Gastroesophageal sphincter (tissue), 4 donors: ENCODE measurements around the gene RASL10A. TPM values are rescaled to one million over a fixed set of nuclear protein-coding genes. Genes with fewer than 3 reads are reported as not detected.

ENCODE experiments used
- ATAC-seq: fragments of 150-250 bp; one replicate; pipeline ENCODE4 v1.9.1; 2016; ENCODE audit warnings: mild to moderate bottlenecking, moderate library complexity
- H3K27ac ChIP-seq, 4 donors: fragments of 200-600 bp; sonication (generic) in 3 of 4; 1 replicate in 3 of 4; 2 replicates in 1 of 4; pipeline ENCODE4 v1.5.1; 2016 to 2019
- H3K27me3 ChIP-seq: fragments of 200-600 bp; sonication (generic); one replicate; pipeline ENCODE4 v1.5.1; 2019
- H3K36me3 ChIP-seq, 2 donors: fragments of 200-600 bp; sonication (generic); one replicate each; pipeline ENCODE4 v1.5.1; 2019; ENCODE audit warnings: control low read depth in 1 of 2
- H3K4me1 ChIP-seq, 3 donors: fragments of 200-600 bp; sonication (generic); 1 replicate in 2 of 3; 2 replicates in 1 of 3; pipeline ENCODE4 v1.5.1; 2016 to 2019; ENCODE audit warnings: control low read depth in 2 of 3
- H3K4me3 ChIP-seq, 2 donors: fragments of 200-600 bp; sonication (generic); one replicate each; pipeline ENCODE4 v1.5.1; 2019; ENCODE audit warnings: mild to moderate bottlenecking in 1 of 2, moderate library complexity in 1 of 2
- H3K9me3 ChIP-seq, 3 donors: fragments of 200-600 bp; sonication (generic); one replicate each; pipeline ENCODE4 v1.5.1; 2017 to 2019; ENCODE audit warnings: control low read depth in 2 of 3
- EP300 ChIP-seq: sonication (generic); formaldehyde crosslinking; IDR thresholded peaks from one replicate; pipeline ENCODE4 v1.6.1; 2017; ENCODE audit warnings: antibody characterized with exemption, mild to moderate bottlenecking
- POLR2A ChIP-seq, 2 donors: fragments of 450-650 bp; IDR thresholded peaks; one replicate each; pipeline ENCODE4 v1.6.1; 2017; ENCODE audit warnings: antibody characterized with exemption in 2 of 2, mild to moderate bottlenecking in 2 of 2, moderate library complexity in 1 of 2
- POLR2AphosphoS5 ChIP-seq: sonication (generic); formaldehyde crosslinking; IDR thresholded peaks from one replicate; pipeline ENCODE4 v1.6.1; 2017; ENCODE audit warnings: antibody characterized with exemption
- WGBS, 2 donors: methylation state at CpG; one replicate each; pipeline ENCODE4 v1.1.5; 2018; ENCODE audit warnings: low coverage in 1 of 2; 5-methylcytosine and 5-hydroxymethylcytosine counted together
- total RNA-seq, 4 donors: library from RNA; depleted of rRNA; stranded (reverse); fragments of >200 nt; gene quantifications; one replicate each; pipeline ENCODE4 v1.1.0, GENCODE V29; 2016
- TF ChIP-seq, protein P1 (sequence below), 4 experiments: fragments of 200-600 bp in 2 of 4; fragments of 450-650 bp in 2 of 4; sonication (generic) in 1 of 4; IDR thresholded peaks; one replicate each; pipeline ENCODE4 v1.5.1; 2017 to 2019; ENCODE audit warnings: antibody characterized with exemption in 4 of 4, mild to moderate bottlenecking in 2 of 4, moderate library complexity in 2 of 4

RASL10A gene
- total RNA-seq, 4 donors from 2014 or later = 0.40 to 0.73 (median 0.72) TPM; not detected in 1

- Histone ChIP-seq H3K36me3 (peaks cover 8 to 100% of the 10 kb centered on the region in 2 donors), H3K4me1 (peaks cover 0 to 37% (median 0%) of the 10 kb centered on the region in 3 donors), H3K27ac (no peak overlapping the region), H3K27me3 (no peaks in the 10 kb centered on the region), H3K4me3 (no peak overlapping the region), H3K9me3 (no peaks in the 10 kb centered on the region)
- TF ChIP-seq EP300 (no peak), POLR2A (IDR thresholded peaks at IDR 0.05) (no peak), POLR2AphosphoS5 (no peak)
- TF ChIP-seq, protein P1, sequence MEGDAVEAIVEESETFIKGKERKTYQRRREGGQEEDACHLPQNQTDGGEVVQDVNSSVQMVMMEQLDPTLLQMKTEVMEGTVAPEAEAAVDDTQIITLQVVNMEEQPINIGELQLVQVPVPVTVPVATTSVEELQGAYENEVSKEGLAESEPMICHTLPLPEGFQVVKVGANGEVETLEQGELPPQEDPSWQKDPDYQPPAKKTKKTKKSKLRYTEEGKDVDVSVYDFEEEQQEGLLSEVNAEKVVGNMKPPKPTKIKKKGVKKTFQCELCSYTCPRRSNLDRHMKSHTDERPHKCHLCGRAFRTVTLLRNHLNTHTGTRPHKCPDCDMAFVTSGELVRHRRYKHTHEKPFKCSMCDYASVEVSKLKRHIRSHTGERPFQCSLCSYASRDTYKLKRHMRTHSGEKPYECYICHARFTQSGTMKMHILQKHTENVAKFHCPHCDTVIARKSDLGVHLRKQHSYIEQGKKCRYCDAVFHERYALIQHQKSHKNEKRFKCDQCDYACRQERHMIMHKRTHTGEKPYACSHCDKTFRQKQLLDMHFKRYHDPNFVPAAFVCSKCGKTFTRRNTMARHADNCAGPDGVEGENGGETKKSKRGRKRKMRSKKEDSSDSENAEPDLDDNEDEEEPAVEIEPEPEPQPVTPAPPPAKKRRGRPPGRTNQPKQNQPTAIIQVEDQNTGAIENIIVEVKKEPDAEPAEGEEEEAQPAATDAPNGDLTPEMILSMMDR (IDR thresholded peaks at IDR 0.05) = no peak
- WGBS, 2 donors = 46 to 49% methylated on average over 4 to 5 of the region's 5 CpGs
- ATAC-seq = no peak
Measured at GRCh38 chr22:29290061-29290460, 25.4 kb downstream of the RASL10A start.

DNA sequence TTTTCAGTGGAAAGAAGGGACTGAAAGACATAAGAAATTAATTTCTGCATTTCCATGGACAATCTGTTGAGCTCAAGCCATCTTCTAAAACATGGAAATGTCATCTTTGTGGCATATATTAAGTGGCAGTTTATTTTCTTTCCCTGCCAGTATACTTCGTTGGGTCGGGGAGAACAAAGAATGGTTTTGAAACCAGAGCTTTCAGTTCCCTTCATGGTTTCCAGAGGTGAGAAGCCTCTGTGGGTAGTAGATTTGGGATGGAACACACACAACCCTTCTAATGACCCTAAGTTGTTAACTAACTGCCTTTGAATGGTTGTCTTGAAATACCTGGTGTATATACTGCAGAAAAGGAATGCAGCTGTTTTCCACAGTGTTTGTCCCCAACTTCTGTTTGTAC is 26.7 kb downstream of the RASL10A start:
- H3K9me3 ChIP-seq = no peaks in the 10 kb centered on the region
- peaks cover 8 to 100% of the 10 kb centered on the region in 2 donors for H3K36me3 ChIP-seq
- WGBS, 2 donors = 25 to 32% methylated on average over 2 of the region's 2 CpGs
- no peak overlapping the region for H3K4me3 ChIP-seq
- H3K27me3 ChIP-seq = no peaks in the 10 kb centered on the region
- TF ChIP-seq, protein P1 (IDR thresholded peaks at IDR 0.05) = no peak
- no peak for TF ChIP-seq POLR2AphosphoS5
- no peak for ATAC-seq
- no peak overlapping the region for H3K27ac ChIP-seq
- H3K4me1 ChIP-seq = peaks cover 0 to 37% (median 0%) of the 10 kb centered on the region in 3 donors

- 90 to 100% methylated on average over 1 to 2 of the region's 3 CpGs for WGBS, 2 donors
- Histone ChIP-seq H3K27ac (no peak overlapping the region), H3K27me3 (no peaks in the 10 kb centered on the region), H3K9me3 (no peaks in the 10 kb centered on the region), H3K4me3 (no peak overlapping the region), H3K4me1 (peaks cover 0 to 12% (median 0%) of the 10 kb centered on the region in 3 donors), H3K36me3 (peaks cover 12 to 100% of the 10 kb centered on the region in 2 donors)
- no peak for ATAC-seq
- TF ChIP-seq POLR2A (IDR thresholded peaks at IDR 0.05) (no peak), POLR2AphosphoS5 (no peak), EP300 (no peak)
- TF ChIP-seq, protein P1 (IDR thresholded peaks at IDR 0.05) = no peak
Measured at GRCh38 chr22:29284196-29284595, 31.3 kb downstream of the RASL10A start.

GRCh38 chr22:29277927-29278326 is 37.6 kb downstream of the RASL10A start:
- Histone ChIP-seq H3K9me3 (no peaks in the 10 kb centered on the region), H3K4me1 (peaks cover 3 to 52% (median 7%) of the 10 kb centered on the region in 3 donors), H3K4me3 (no peak overlapping the region), H3K27me3 (no peaks in the 10 kb centered on the region), H3K27ac (no peak overlapping the region), H3K36me3 (peaks cover 24 to 98% of the 10 kb centered on the region in 2 donors)
- no peak for ATAC-seq
- 83% methylated on average over 1 of the region's 1 CpG; no CpG with 5 or more reads in 1 of the 2 donors for WGBS, 2 donors
- no peak for TF ChIP-seq POLR2A (IDR thresholded peaks at IDR 0.05)

- WGBS, 2 donors = 24 to 65% methylated on average over 3 of the region's 3 CpGs
- peaks cover 14 to 72% (median 26%) of the 10 kb centered on the region in 3 donors for H3K4me1 ChIP-seq
- H3K27me3 ChIP-seq = no peaks in the 10 kb centered on the region
- peaks cover 20 to 88% of the 10 kb centered on the region in 2 donors for H3K36me3 ChIP-seq
- no peak for ATAC-seq
- TF ChIP-seq EP300 = no peak
- TF ChIP-seq, protein P1 (IDR thresholded peaks at IDR 0.05) = no peak
- TF ChIP-seq POLR2A (IDR thresholded peaks at IDR 0.05) = no peak
- TF ChIP-seq POLR2AphosphoS5 = no peak
- no peak overlapping the region for H3K27ac ChIP-seq
- H3K9me3 ChIP-seq = no peaks in the 10 kb centered on the region
- H3K4me3 ChIP-seq = no peak overlapping the region
Measured at GRCh38 chr22:29275819-29276565, 39.5 kb downstream of the RASL10A start.
